Caco-2 (cell line): ENCODE measurements around the gene VAC14. TPM values are rescaled to one million over a fixed set of nuclear protein-coding genes. Genes with fewer than 3 reads are reported as not detected.

Experiments
- BruUV-seq: library from RNA; stranded (reverse); fragments of 400-500 nt; replicated peaks from 2 replicates; lab custom pipeline; 2021; lab: Mats Ljungman, UMichigan
- CTCF ChIA-PET: fragments of 300-600 bp; sonication (Branson Sonifier 250); formaldehyde crosslinking; loops from one replicate; lab custom pipeline; 2022; ENCODE audit warnings: antibody characterized with exemption; lab: Charles Lee
- POLR2A ChIA-PET: fragments of 300-600 bp; sonication (Branson Sonifier 250); formaldehyde crosslinking; loops from one replicate; lab custom pipeline; 2022; ENCODE audit warnings: antibody characterized with exemption; lab: Charles Lee
- DNase-seq, 2 experiments: peaks; one replicate each; pipeline versions ENCODE4 v3.0.0 to v3.0.0-alpha.2; 2020 to 2022
- H3K27me3 ChIP-seq: replicated peaks from 2 replicates; pipeline ENCODE4 v1.6.0; 2011; ENCODE audit warnings: low read length; ENCODE audit not compliant: control insufficient read depth, insufficient read depth
- H3K36me3 ChIP-seq: 2 replicates; pipeline ENCODE4 v1.5.1; 2011; ENCODE audit warnings: low read length; ENCODE audit not compliant: control insufficient read depth, insufficient read depth
- H3K4me1 ChIP-seq: fragments of 250-450 bp; sonication (Bioruptor Pico); 2 replicates; pipeline ENCODE4 v1.5.1; 2020; ENCODE audit warnings: mild to moderate bottlenecking
- H3K4me3 ChIP-seq: 2 replicates; pipeline ENCODE4 v1.5.1; 2011; ENCODE audit warnings: low read depth, mild to moderate bottlenecking, control low read depth, low read length
- H3K9me3 ChIP-seq: fragments of 250-450 bp; sonication (Bioruptor Pico); 2 replicates; pipeline ENCODE4 v1.5.1; 2020; ENCODE audit warnings: mild to moderate bottlenecking, moderate library complexity
- H3K27ac Mint-ChIP-seq: one replicate; pipeline ENCODE4 v1.8.0; 2022; ENCODE audit warnings: mixed read lengths; ENCODE audit not compliant: unreplicated experiment
- H3K27me3 Mint-ChIP-seq: one replicate; pipeline ENCODE4 v1.8.0; 2022; ENCODE audit warnings: mixed read lengths; ENCODE audit not compliant: insufficient read depth, unreplicated experiment
- H3K36me3 Mint-ChIP-seq: one replicate; pipeline ENCODE4 v1.8.0; 2022; ENCODE audit warnings: mild to moderate bottlenecking, mixed read lengths; ENCODE audit not compliant: insufficient read depth, unreplicated experiment
- H3K4me1 Mint-ChIP-seq: one replicate; pipeline ENCODE4 v1.8.0; 2022; ENCODE audit warnings: low read depth, mixed read lengths; ENCODE audit not compliant: unreplicated experiment
- H3K4me3 Mint-ChIP-seq: one replicate; pipeline ENCODE4 v1.8.0; 2022; ENCODE audit warnings: mild to moderate bottlenecking, moderate library complexity, mixed read lengths; ENCODE audit not compliant: unreplicated experiment
- H3K9me3 Mint-ChIP-seq: one replicate; pipeline ENCODE4 v1.8.0; 2022; ENCODE audit warnings: mixed read lengths; ENCODE audit not compliant: unreplicated experiment
- intact Hi-C: fragments of 100-400 bp; cut with micrococcal nuclease; formaldehyde crosslinking; loops from one replicate; pipeline ENCODE4 v1.10.0; 2022; ENCODE audit not compliant: unreplicated experiment
- total RNA-seq: library from RNA; stranded (reverse); gene quantifications from 2 replicates; pipeline ENCODE4 v1.2.3, GENCODE V29; 2022
- TF ChIP-seq, protein P1 (sequence below), 2 experiments: fragments of 200-600 bp in 1 of 2; IDR thresholded peaks; 1 replicate in 1 of 2; 2 replicates in 1 of 2; pipeline versions ENCODE4 v1.5.1 to v1.8.0; 2011 to 2022; ENCODE audit warnings: antibody characterized with exemption in 1 of 2, control low read depth in 1 of 2, inconsistent platforms in 1 of 2, low read depth in 1 of 2, low read length in 1 of 2, mild to moderate bottlenecking in 1 of 2, moderate library complexity in 1 of 2; ENCODE audit not compliant: insufficient read depth in 1 of 2, severe bottlenecking in 1 of 2, unreplicated experiment in 1 of 2

The VAC14 gene
- total RNA-seq, 1 experiment from 2014 or later = 63.5 TPM

DNA sequence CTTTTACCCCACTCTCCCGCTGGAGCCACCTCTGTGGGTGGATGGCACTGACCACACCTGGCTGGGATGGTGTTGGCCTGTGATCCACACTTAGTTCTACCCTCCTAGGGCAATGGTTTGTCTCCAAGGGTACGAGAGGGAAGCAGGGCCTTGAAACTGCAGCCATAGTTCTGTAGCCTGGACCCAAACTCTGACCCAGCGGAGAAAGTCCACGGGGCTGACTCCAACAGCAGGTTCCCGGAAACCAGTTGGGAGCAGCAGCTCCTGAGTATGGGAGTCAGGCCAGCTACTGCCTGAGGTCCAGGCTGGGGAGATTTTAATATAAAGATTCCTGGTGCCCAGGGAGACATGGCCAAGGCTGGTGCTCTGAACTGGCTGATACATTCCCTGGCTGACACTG, 91.5 kb downstream of the VAC14 start:
- no peak overlapping the region for H3K4me3 ChIP-seq
- Mint-ChIP-seq H3K4me3 (no peak overlapping the region), H3K36me3 (peaks cover 16% of the 10 kb centered on the region), H3K27me3 (no peaks in the 10 kb centered on the region), H3K9me3 (no peaks in the 10 kb centered on the region), H3K27ac (no peak overlapping the region), H3K4me1 (no peaks in the 10 kb centered on the region)
- H3K36me3 ChIP-seq = no peaks in the 10 kb centered on the region
- H3K27me3 ChIP-seq = no peaks in the 10 kb centered on the region
- H3K9me3 ChIP-seq = no peaks in the 10 kb centered on the region
- intact Hi-C loops = no loop called here
- DNase-seq = no peak
- BruUV-seq = no TSS peak
- TF ChIP-seq, protein P1, sequence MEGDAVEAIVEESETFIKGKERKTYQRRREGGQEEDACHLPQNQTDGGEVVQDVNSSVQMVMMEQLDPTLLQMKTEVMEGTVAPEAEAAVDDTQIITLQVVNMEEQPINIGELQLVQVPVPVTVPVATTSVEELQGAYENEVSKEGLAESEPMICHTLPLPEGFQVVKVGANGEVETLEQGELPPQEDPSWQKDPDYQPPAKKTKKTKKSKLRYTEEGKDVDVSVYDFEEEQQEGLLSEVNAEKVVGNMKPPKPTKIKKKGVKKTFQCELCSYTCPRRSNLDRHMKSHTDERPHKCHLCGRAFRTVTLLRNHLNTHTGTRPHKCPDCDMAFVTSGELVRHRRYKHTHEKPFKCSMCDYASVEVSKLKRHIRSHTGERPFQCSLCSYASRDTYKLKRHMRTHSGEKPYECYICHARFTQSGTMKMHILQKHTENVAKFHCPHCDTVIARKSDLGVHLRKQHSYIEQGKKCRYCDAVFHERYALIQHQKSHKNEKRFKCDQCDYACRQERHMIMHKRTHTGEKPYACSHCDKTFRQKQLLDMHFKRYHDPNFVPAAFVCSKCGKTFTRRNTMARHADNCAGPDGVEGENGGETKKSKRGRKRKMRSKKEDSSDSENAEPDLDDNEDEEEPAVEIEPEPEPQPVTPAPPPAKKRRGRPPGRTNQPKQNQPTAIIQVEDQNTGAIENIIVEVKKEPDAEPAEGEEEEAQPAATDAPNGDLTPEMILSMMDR (IDR thresholded peaks at IDR 0.05; ENCODE audit: insufficient read depth in 1 of 2, low read depth in 1 of 2, low read length in 1 of 2, severe bottlenecking in 1 of 2, unreplicated experiment in 1 of 2) = no peak
- ChIA-PET CTCF (no interaction called here), POLR2A (no interaction called here)
- no peaks in the 10 kb centered on the region for H3K4me1 ChIP-seq

DNA sequence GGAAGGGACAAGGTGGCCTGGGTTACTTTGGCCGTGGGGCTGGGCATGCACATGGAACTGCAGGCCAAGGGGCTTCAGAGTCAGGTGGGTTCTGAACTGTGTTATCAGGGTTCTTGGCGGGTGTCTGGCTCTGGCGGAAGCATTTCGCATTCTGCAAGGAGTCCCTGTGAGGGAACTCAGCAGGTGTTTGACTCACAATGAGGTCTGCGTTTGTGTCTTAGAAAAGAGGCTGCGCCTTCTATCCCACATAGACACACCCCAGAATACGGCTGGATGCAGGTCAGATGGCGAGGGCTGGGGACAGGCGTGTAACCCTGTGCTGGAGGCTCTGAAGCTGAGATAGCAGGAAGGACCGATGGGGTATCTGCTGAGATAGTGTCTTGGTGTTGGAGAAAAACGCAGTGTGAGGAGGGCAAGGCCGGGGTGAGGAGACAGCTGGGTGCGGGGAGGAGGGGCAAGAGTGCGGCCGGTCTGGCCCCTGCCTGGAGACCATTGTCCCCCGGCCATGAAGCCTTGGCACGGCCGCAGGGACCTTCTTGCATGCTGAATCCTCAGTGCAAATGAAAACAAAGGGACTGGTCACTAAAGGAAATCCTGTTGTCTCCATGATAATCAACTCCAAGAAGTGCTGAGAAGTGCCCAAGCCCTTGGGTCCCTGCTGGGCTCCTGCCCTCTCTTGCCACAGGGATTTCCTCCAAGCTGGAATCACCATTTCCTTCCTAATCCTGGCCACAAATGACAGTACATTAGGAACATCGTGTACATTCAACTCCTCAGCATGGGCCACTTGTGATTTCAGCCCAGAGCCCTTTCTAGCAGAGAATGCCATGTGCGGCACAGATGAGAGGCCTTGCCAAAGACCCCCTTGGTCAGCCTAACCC, 92.4 kb downstream of the VAC14 start:
- H3K27me3 Mint-ChIP-seq = no peaks in the 10 kb centered on the region
- H3K4me3 Mint-ChIP-seq = no peak overlapping the region
- no peak overlapping the region for H3K27ac Mint-ChIP-seq
- Histone ChIP-seq H3K4me3 (no peak overlapping the region), H3K9me3 (no peaks in the 10 kb centered on the region), H3K4me1 (no peaks in the 10 kb centered on the region), H3K36me3 (no peaks in the 10 kb centered on the region), H3K27me3 (no peaks in the 10 kb centered on the region)
- H3K4me1 Mint-ChIP-seq = no peaks in the 10 kb centered on the region
- peaks cover 12% of the 10 kb centered on the region for H3K36me3 Mint-ChIP-seq
- BruUV-seq = no TSS peak
- no peaks in the 10 kb centered on the region for H3K9me3 Mint-ChIP-seq
- intact Hi-C loops = no loop called here
- TF ChIP-seq, protein P1 (IDR thresholded peaks at IDR 0.05; ENCODE audit: insufficient read depth in 1 of 2, low read depth in 1 of 2, low read length in 1 of 2, severe bottlenecking in 1 of 2, unreplicated experiment in 1 of 2) = no peak
- DNase-seq = no peak
- CTCF ChIA-PET = no interaction called here
- POLR2A ChIA-PET = no interaction called here

DNA sequence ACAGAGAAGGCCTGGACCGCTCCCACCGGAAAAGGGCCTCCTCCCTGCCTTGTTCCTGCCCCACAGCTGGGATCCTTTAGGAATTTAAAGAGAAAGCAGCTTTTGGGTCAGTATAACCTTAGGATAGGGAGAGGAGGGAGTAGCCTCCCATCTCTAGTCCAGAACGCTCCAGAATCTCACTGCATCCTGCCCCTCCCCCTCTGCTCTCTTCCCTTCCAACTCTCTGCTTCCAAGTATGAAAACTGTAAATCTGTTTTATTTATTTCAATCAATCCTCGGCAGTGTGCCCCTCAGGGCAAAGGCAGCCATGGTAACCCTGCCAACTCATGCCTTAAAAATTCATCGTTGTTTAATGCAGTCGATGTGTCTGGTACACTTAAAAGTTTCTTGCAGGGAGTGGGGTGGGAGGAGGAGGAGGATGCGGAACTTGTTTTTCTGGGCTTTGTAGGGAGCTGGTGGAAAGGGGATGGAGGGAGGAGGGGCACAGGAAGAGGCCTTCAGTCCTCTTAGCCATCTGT, 94.0 kb downstream of the VAC14 start:
- Histone ChIP-seq H3K27me3 (no peaks in the 10 kb centered on the region), H3K4me1 (no peaks in the 10 kb centered on the region), H3K9me3 (no peaks in the 10 kb centered on the region), H3K36me3 (no peaks in the 10 kb centered on the region), H3K4me3 (no peak overlapping the region)
- no peak for DNase-seq
- Mint-ChIP-seq H3K27me3 (no peaks in the 10 kb centered on the region), H3K4me3 (no peak overlapping the region), H3K27ac (no peak overlapping the region), H3K9me3 (no peaks in the 10 kb centered on the region), H3K36me3 (peaks cover 12% of the 10 kb centered on the region), H3K4me1 (no peaks in the 10 kb centered on the region)
- TF ChIP-seq, protein P1 (IDR thresholded peaks at IDR 0.05; ENCODE audit: insufficient read depth in 1 of 2, low read depth in 1 of 2, low read length in 1 of 2, severe bottlenecking in 1 of 2, unreplicated experiment in 1 of 2) = no peak
- BruUV-seq = no TSS peak
- POLR2A ChIA-PET = no interaction called here
- CTCF ChIA-PET = no interaction called here
- intact Hi-C loops = no loop called here
